K562 (cell line): ENCODE measurements around the gene ITGA1. TPM values are rescaled to one million over a fixed set of nuclear protein-coding genes. Genes with fewer than 3 reads are reported as not detected.

Source experiments
- ATAC-seq: fragments of 200-7000 bp; cut with Tn5 transposase; 3 replicates; pipeline ENCODE4 v1.9.1; 2020; ENCODE audit warnings: moderate library complexity
- BruUV-seq: library from RNA; stranded (reverse); fragments of 400-500 nt; replicated peaks from 2 replicates; lab custom pipeline; 2021; lab: Mats Ljungman, UMichigan
- CTCF ChIA-PET: fragments of 300-600 bp; formaldehyde crosslinking; extraction: SDS; loops from one replicate; lab custom pipeline; 2021; ENCODE audit warnings: low intra/inter-chr PET ratio; lab: Yijun Ruan, JAX
- POLR2A ChIA-PET: fragments of 300-600, 350-650 bp; sonication (Branson Sonifier 250); formaldehyde crosslinking; extraction: SDS; loops from one replicate; lab custom pipeline; 2021; ENCODE audit warnings: antibody characterized with exemption, inconsistent platforms; lab: Yijun Ruan, JAX
- DNase-seq, 4 experiments: peaks; one replicate each; pipeline versions ENCODE4 v3.0.0 to v3.0.0-alpha.2; 2011 to 2018; ENCODE audit warnings: low spot score in 3 of 4, mixed read lengths in 3 of 4; ENCODE audit errors: extremely low read depth in 1 of 4
- FAIRE-seq: peaks from 2 replicates; lab custom pipeline; 2011; peaks lifted over from hg19 to GRCh38; lab: Jason Lieb, UNC
- H2AFZ ChIP-seq: 2 replicates; pipeline ENCODE4 v1.6.0; 2011; ENCODE audit warnings: low read depth, low read length, control low read depth, inconsistent platforms
- H3K27ac ChIP-seq: fragments of 200-600 bp; 3 replicates; pipeline ENCODE4 v1.8.0; 2011; ENCODE audit warnings: low read depth, mild to moderate bottlenecking, control low read depth, inconsistent platforms, low read length, moderate library complexity, mixed read lengths; ENCODE audit errors: extremely low read depth
- H3K27me3 ChIP-seq, 2 experiments: fragments of 300-600 bp in 1 of 2; 2 replicates in 1 of 2; 3 replicates in 1 of 2; pipeline versions ENCODE4 v1.6.0 to v1.8.0; 2011; ENCODE audit warnings: inconsistent platforms in 2 of 2, low read length in 2 of 2, mild to moderate bottlenecking in 1 of 2, mixed read lengths in 1 of 2, moderate library complexity in 1 of 2; ENCODE audit not compliant: control insufficient read depth in 2 of 2, insufficient read depth in 2 of 2
- H3K36me3 ChIP-seq: fragments of 300-600 bp; 3 replicates; pipeline ENCODE4 v1.8.0; 2011; ENCODE audit warnings: mild to moderate bottlenecking, low read length, inconsistent platforms; ENCODE audit not compliant: control insufficient read depth, insufficient read depth
- H3K4me1 ChIP-seq, 2 experiments: fragments of 200-600 bp in 1 of 2; replicated peaks in 1 of 2; 2 replicates in 1 of 2; 3 replicates in 1 of 2; pipeline versions ENCODE4 v1.5.1 to v1.8.0; 2011; ENCODE audit warnings: inconsistent platforms in 2 of 2, low read length in 2 of 2, mild to moderate bottlenecking in 1 of 2, mixed read lengths in 1 of 2, moderate library complexity in 1 of 2; ENCODE audit not compliant: control insufficient read depth in 2 of 2, insufficient read depth in 2 of 2
- H3K4me2 ChIP-seq: 2 replicates; pipeline ENCODE4 v1.6.1; 2011; ENCODE audit warnings: low read length, control low read depth, inconsistent platforms, mixed read lengths; ENCODE audit not compliant: insufficient read depth
- H3K4me3 ChIP-seq: fragments of 200-600 bp; sonication (generic), shearing (Covaris generic); 2 replicates; pipeline ENCODE4 v1.5.1; 2016; ENCODE audit warnings: control low read depth, inconsistent platforms
- H3K79me2 ChIP-seq: fragments of 200-600 bp; 3 replicates; pipeline ENCODE4 v1.8.0; 2011; ENCODE audit warnings: low read length, inconsistent platforms; ENCODE audit not compliant: control insufficient read depth, insufficient read depth
- H3K9ac ChIP-seq, 2 experiments: 2 replicates each; pipeline versions ENCODE4 v1.6.0 to v1.6.1; 2011; ENCODE audit warnings: low read depth in 2 of 2, low read length in 2 of 2, control low read depth in 1 of 2, inconsistent platforms in 1 of 2, mild to moderate bottlenecking in 1 of 2, mixed read lengths in 1 of 2; ENCODE audit not compliant: insufficient read depth in 1 of 2
- H3K9me1 ChIP-seq: one replicate; pipeline ENCODE4 v1.6.0; 2011; ENCODE audit warnings: inconsistent platforms, mild to moderate bottlenecking, low read length, moderate library complexity; ENCODE audit not compliant: control insufficient read depth, insufficient read depth
- H3K9me3 ChIP-seq: replicated peaks from 2 replicates; pipeline ENCODE4 v1.5.1; 2011; ENCODE audit warnings: low read depth, low read length, inconsistent platforms; ENCODE audit not compliant: control insufficient read depth, insufficient read depth
- H4K20me1 ChIP-seq: replicated peaks from 2 replicates; pipeline ENCODE4 v1.6.1; 2011; ENCODE audit warnings: low read length, inconsistent platforms, mixed read lengths; ENCODE audit not compliant: control insufficient read depth, insufficient read depth
- CEBPB ChIP-seq: fragments of 450-650 bp; IDR thresholded peaks from 2 replicates; pipeline ENCODE4 v1.6.1; 2016; ENCODE audit warnings: missing genetic modification characterization, missing compliant biosample characterization
- CREB1 ChIP-seq, 2 experiments: sonication (generic) in 1 of 2; formaldehyde crosslinking in 1 of 2; IDR thresholded peaks; 2 replicates each; pipeline versions ENCODE4 v1.6.1 to v1.8.0; 2012 to 2022; ENCODE audit warnings: inconsistent platforms in 1 of 2, mild to moderate bottlenecking in 1 of 2, missing genetic modification reagents in 1 of 2, moderate library complexity in 1 of 2
- CREB3L1 ChIP-seq: fragments of 450-650 bp; IDR thresholded peaks from 2 replicates; pipeline ENCODE4 v1.6.1; 2014; ENCODE audit warnings: low read depth, mild to moderate bottlenecking, moderate library complexity, borderline replicate concordance
- CTCFL ChIP-seq: IDR thresholded peaks from 2 replicates; pipeline ENCODE4 v1.6.1; 2011; ENCODE audit warnings: borderline replicate concordance, low read depth, mild to moderate bottlenecking, moderate library complexity, low read length; ENCODE audit not compliant: insufficient read depth, poor library complexity, severe bottlenecking
- HIVEP1 ChIP-seq: fragments of 250-450 bp; sonication (Bioruptor Pico); IDR thresholded peaks from 2 replicates; pipeline ENCODE4 v1.4.0; 2020; ENCODE audit warnings: mild to moderate bottlenecking
- NEUROD1 ChIP-seq: fragments of 150-350 bp; IDR thresholded peaks from 2 replicates; pipeline ENCODE4 v1.6.1; 2014; ENCODE audit warnings: borderline replicate concordance, low read length, low read depth; ENCODE audit not compliant: partially characterized antibody
- NFYB ChIP-seq: IDR thresholded peaks from 2 replicates; pipeline ENCODE4 v1.6.1; 2011; ENCODE audit warnings: mild to moderate bottlenecking, moderate library complexity; ENCODE audit not compliant: insufficient read length; ENCODE audit errors: extremely low read depth
- PRMT5 ChIP-seq: sonication (generic); formaldehyde crosslinking; IDR thresholded peaks from 2 replicates; pipeline ENCODE4 v1.5.0; 2020; ENCODE audit warnings: missing genetic modification reagents
- RCOR1 ChIP-seq, 2 experiments: IDR thresholded peaks; 2 replicates each; pipeline ENCODE4 v1.6.1; 2012; ENCODE audit warnings: low read depth in 2 of 2, low read length in 2 of 2, borderline replicate concordance in 1 of 2, improper control_type of control experiment in 1 of 2
- TSC22D4 ChIP-seq: fragments of 450-650 bp; IDR thresholded peaks from 2 replicates; pipeline ENCODE4 v1.6.1; 2016; ENCODE audit warnings: missing genetic modification characterization, missing biosample characterization, control low read depth
- ZNF384 ChIP-seq: IDR thresholded peaks from 2 replicates; pipeline ENCODE4 v1.6.1; 2012; ENCODE audit warnings: low read depth, low read length, improper control_type of control experiment
- WGBS: fragments of 100-300 bp; shearing (Covaris generic); methylation state at CpG from one replicate; pipeline ENCODE4 v1.1.6; 2016; ENCODE audit warnings: low coverage, mixed read lengths; ENCODE audit not compliant: insufficient coverage; ENCODE audit errors: missing lambda C conversion rate; 5-methylcytosine and 5-hydroxymethylcytosine counted together
- in situ Hi-C: fragments of 300-500 bp; cut with MboI; formaldehyde crosslinking; loops from 4 replicates; pipeline ENCODE4 v1.15.0; 2018; ENCODE audit warnings: inconsistent platforms, mixed read lengths
- intact Hi-C: fragments of 100-400 bp; cut with micrococcal nuclease; formaldehyde crosslinking; loops from 2 replicates; pipeline ENCODE4 v1.14.2; 2022
- polyA plus RNA-seq, 8 experiments: library from polyadenylated mRNA; depleted of rRNA in 4 of 8; stranded (reverse) in 5 of 8; unstranded in 3 of 8; fragments of >200 nt; fragmentation: Nextera tagmentation in 2 of 8; fragmentation: Illumina TruSeq in 1 of 8; extraction: Ambion mirVana in 2 of 8; extraction: Trizol in 1 of 8; gene quantifications; 2 replicates each; pipeline versions ENCODE4 v1.2.1 to v1.2.3, GENCODE V29; 2011 to 2014; ENCODE audit warnings: inconsistent platforms in 1 of 8, missing spikeins in 1 of 8
- total RNA-seq, 7 experiments: library from RNA; depleted of rRNA in 6 of 7; stranded (reverse); fragments of >200 nt in 6 of 7; fragmentation: Illumina TruSeq in 2 of 7; extraction: Trizol in 2 of 7; gene quantifications; 2 replicates each; pipeline versions ENCODE4 v1.2.1 to v1.2.3, GENCODE V29; 2011 to 2021; ENCODE audit warnings: low replicate concordance in 1 of 7

ITGA1 gene
- total and polyA plus RNA-seq, 9 of the 15 experiments (the other 6 are each of a cell fraction or from before 2014, with no cell fraction given), result 0.04 to 0.22 TPM; not detected in 7

GRCh38 chr5:52746539-52746938, 41.2 kb upstream of the ITGA1 start:
- Histone ChIP-seq H3K4me3 (no peak overlapping the region), H3K4me2 (no peak overlapping the region), H3K27ac (no peak overlapping the region), H2AFZ (no peak overlapping the region), H3K9me1 (no peaks in the 10 kb centered on the region), H3K36me3 (no peaks in the 10 kb centered on the region), H3K79me2 (no peaks in the 10 kb centered on the region), H3K27me3 (no peaks in the 10 kb centered on the region), H3K9me3 (no peaks in the 10 kb centered on the region), H4K20me1 (no peaks in the 10 kb centered on the region), H3K9ac (no peak overlapping the region), H3K4me1 (no peaks in the 10 kb centered on the region)
- intact Hi-C loops, result no loop called here
- ChIA-PET CTCF (no interaction called here), POLR2A (no interaction called here)
- TF ChIP-seq RCOR1 (IDR thresholded peaks at IDR 0.05; ENCODE audit: borderline replicate concordance in 1 of 2, low read depth in 2 of 2, low read length in 2 of 2) (no peak), CEBPB (tag) (peak; percentile 32; the same call in 1 of the 2 replicates)
- 0% methylated on average over 2 of the region's 2 CpGs for WGBS
- ATAC-seq, result no peak
- in situ Hi-C loops, result no loop called here
- DNase-seq, result no peak
- no peak for FAIRE-seq
- no TSS peak for BruUV-seq

GRCh38 chr5:52748590-52748989, 39.1 kb upstream of the ITGA1 start:
- POLR2A ChIA-PET, result no interaction called here
- no peaks in the 10 kb centered on the region for H3K9me3 ChIP-seq
- H3K4me3 ChIP-seq, result no peak overlapping the region
- WGBS, result 0% methylated on average over 1 of the region's 1 CpG
- DNase-seq, result no peak
- in situ Hi-C loops (no loop called here), intact Hi-C loops (no loop called here)
- H3K4me2 ChIP-seq, result no peak overlapping the region
- FAIRE-seq, result no peak
- no peak for ATAC-seq
- H2AFZ ChIP-seq, result no peak overlapping the region
- no peaks in the 10 kb centered on the region for H3K79me2 ChIP-seq
- no peaks in the 10 kb centered on the region for H4K20me1 ChIP-seq
- no peaks in the 10 kb centered on the region for H3K4me1 ChIP-seq
- no peak overlapping the region for H3K27ac ChIP-seq
- no peaks in the 10 kb centered on the region for H3K27me3 ChIP-seq
- no TSS peak for BruUV-seq
- H3K9me1 ChIP-seq, result no peaks in the 10 kb centered on the region
- H3K9ac ChIP-seq, result no peak overlapping the region
- H3K36me3 ChIP-seq, result no peaks in the 10 kb centered on the region
- CTCF ChIA-PET, result no interaction called here
- TF ChIP-seq ZNF384 (no peak), NEUROD1 (no peak), CREB3L1 (no peak), CREB1 (IDR thresholded peaks at IDR 0.05) (no peak), CREB1 (CRISPR knock-in tag; IDR thresholded peaks at IDR 0.05) (no peak), PRMT5 (CRISPR knock-in tag) (no peak), CTCFL (no peak), HIVEP1 (no peak), NFYB (no peak), TSC22D4 (tag) (no peak)
